HG03045 (cell line): ENCODE data around the gene NPTX1.

Source experiments
- ATAC-seq: cut with Tn5 transposase; IDR thresholded peaks from one replicate; pipeline ENCODE4 v1.9.1; 2021; ENCODE audit warnings: mild to moderate bottlenecking, moderate library complexity; ENCODE audit not compliant: unreplicated experiment

NPTX1 gene

GRCh38 chr17:80428363-80428762 is 48.0 kb downstream of the NPTX1 start:
- ATAC-seq: no peak

GRCh38 chr17:80427366-80428282 is 48.8 kb downstream of the NPTX1 start:
- ATAC-seq: no peak

GRCh38 chr17:80426671-80427326 is 49.6 kb downstream of the NPTX1 start:
- peak; percentile 60 for ATAC-seq

- no peak for ATAC-seq
Measured at GRCh38 chr17:80425835-80426426, 50.5 kb downstream of the NPTX1 start.

- ATAC-seq: no peak
Measured at GRCh38 chr17:80424878-80425765, 51.3 kb downstream of the NPTX1 start.

GRCh38 chr17:80424261-80424660 is 52.1 kb downstream of the NPTX1 start:
- no peak for ATAC-seq

GRCh38 chr17:80423536-80424225 is 52.7 kb downstream of the NPTX1 start:
- ATAC-seq: no peak

- no peak for ATAC-seq
Measured at GRCh38 chr17:80422981-80423380, 53.4 kb downstream of the NPTX1 start.

- ATAC-seq: no peak
Measured at GRCh38 chr17:80422276-80422675, 54.1 kb downstream of the NPTX1 start.

- ATAC-seq: no peak
Measured at GRCh38 chr17:80421381-80422090, 54.9 kb downstream of the NPTX1 start.

GRCh38 chr17:80419255-80419654 is 57.2 kb downstream of the NPTX1 start:
- ATAC-seq: no peak

- no peak for ATAC-seq
Measured at GRCh38 chr17:80418589-80418988, 57.8 kb downstream of the NPTX1 start.
